ENCODE results near the gene EBI3. TPM values are rescaled to one million over a fixed set of nuclear protein-coding genes. Genes with fewer than 3 reads are reported as not detected.

Gene EBI3
- total RNA-seq, 1 experiment from 2014 or later, result 0.68 TPM

GRCh38 chr19:4224470-4224869 is 4.9 kb upstream of the EBI3 start:
- intact Hi-C loops (cut with micrococcal nuclease; ENCODE audit: unreplicated experiment), result no loop called here
- Mint-ChIP-seq H3K27ac (ENCODE audit: unreplicated experiment) (no peak overlapping the region), H3K4me1 (ENCODE audit: low read depth, unreplicated experiment) (no peaks in the 10 kb centered on the region), H3K27me3 (ENCODE audit: insufficient read depth, unreplicated experiment) (no peaks in the 10 kb centered on the region), H3K4me3 (ENCODE audit: unreplicated experiment) (no peak overlapping the region), H3K9me3 (ENCODE audit: unreplicated experiment) (no peaks in the 10 kb centered on the region), H3K36me3 (ENCODE audit: insufficient read depth, unreplicated experiment) (no peaks in the 10 kb centered on the region)
- peaks cover 7% of the 10 kb centered on the region for H3K4me1 ChIP-seq
- BruUV-seq (replicated peaks), result no TSS peak
- POLR2A ChIA-PET, result no interaction called here
- no peak for DNase-seq
- CTCF ChIA-PET, result no interaction called here
- TF ChIP-seq CTCF (IDR thresholded peaks at IDR 0.05; ENCODE audit: insufficient read depth in 1 of 2, low read depth in 1 of 2, low read length in 1 of 2, severe bottlenecking in 1 of 2, unreplicated experiment in 1 of 2), result no peak
- no peaks in the 10 kb centered on the region for H3K36me3 ChIP-seq (ENCODE audit: control insufficient read depth, insufficient read depth, low read length)
- H3K9me3 ChIP-seq, result no peaks in the 10 kb centered on the region
- H3K4me3 ChIP-seq (ENCODE audit: low read depth, low read length), result no peak overlapping the region
- no peaks in the 10 kb centered on the region for H3K27me3 ChIP-seq (replicated peaks; ENCODE audit: control insufficient read depth, insufficient read depth, low read length)

- Mint-ChIP-seq H3K36me3 (ENCODE audit: insufficient read depth, unreplicated experiment) (no peaks in the 10 kb centered on the region), H3K9me3 (ENCODE audit: unreplicated experiment) (no peaks in the 10 kb centered on the region), H3K4me3 (ENCODE audit: unreplicated experiment) (no peak overlapping the region), H3K27me3 (ENCODE audit: insufficient read depth, unreplicated experiment) (no peaks in the 10 kb centered on the region), H3K4me1 (ENCODE audit: low read depth, unreplicated experiment) (no peaks in the 10 kb centered on the region), H3K27ac (ENCODE audit: unreplicated experiment) (no peak overlapping the region)
- POLR2A ChIA-PET, result no interaction called here
- peaks cover 11% of the 10 kb centered on the region for H3K4me1 ChIP-seq
- no peaks in the 10 kb centered on the region for H3K27me3 ChIP-seq (replicated peaks; ENCODE audit: control insufficient read depth, insufficient read depth, low read length)
- no peaks in the 10 kb centered on the region for H3K36me3 ChIP-seq (ENCODE audit: control insufficient read depth, insufficient read depth, low read length)
- H3K4me3 ChIP-seq (ENCODE audit: low read depth, low read length), result no peak overlapping the region
- intact Hi-C loops (cut with micrococcal nuclease; ENCODE audit: unreplicated experiment), result no loop called here
- no peak for TF ChIP-seq CTCF (IDR thresholded peaks at IDR 0.05; ENCODE audit: insufficient read depth in 1 of 2, low read depth in 1 of 2, low read length in 1 of 2, severe bottlenecking in 1 of 2, unreplicated experiment in 1 of 2)
- CTCF ChIA-PET, result no interaction called here
- no peak for DNase-seq
- no peaks in the 10 kb centered on the region for H3K9me3 ChIP-seq
- BruUV-seq (replicated peaks), result no TSS peak
These were observed 3.4 kb upstream of the EBI3 start for GRCh38 chr19:4225885-4226284.

GRCh38 chr19:4227771-4228170 is 1.6 kb upstream of the EBI3 start:
- Histone ChIP-seq H3K4me1 (peaks cover 11% of the 10 kb centered on the region), H3K36me3 (ENCODE audit: control insufficient read depth, insufficient read depth, low read length) (no peaks in the 10 kb centered on the region), H3K27me3 (replicated peaks; ENCODE audit: control insufficient read depth, insufficient read depth, low read length) (no peaks in the 10 kb centered on the region), H3K4me3 (ENCODE audit: low read depth, low read length) (no peak overlapping the region), H3K9me3 (no peaks in the 10 kb centered on the region)
- intact Hi-C loops (cut with micrococcal nuclease; ENCODE audit: unreplicated experiment), result no loop called here
- H3K36me3 Mint-ChIP-seq (ENCODE audit: insufficient read depth, unreplicated experiment), result no peaks in the 10 kb centered on the region
- POLR2A ChIA-PET, result no interaction called here
- H3K27me3 Mint-ChIP-seq (ENCODE audit: insufficient read depth, unreplicated experiment), result no peaks in the 10 kb centered on the region
- DNase-seq, result no peak
- CTCF ChIA-PET, result no interaction called here
- no peak for TF ChIP-seq CTCF (IDR thresholded peaks at IDR 0.05; ENCODE audit: insufficient read depth in 1 of 2, low read depth in 1 of 2, low read length in 1 of 2, severe bottlenecking in 1 of 2, unreplicated experiment in 1 of 2)
- no TSS peak for BruUV-seq (replicated peaks)
- H3K4me1 Mint-ChIP-seq (ENCODE audit: low read depth, unreplicated experiment), result no peaks in the 10 kb centered on the region
- H3K9me3 Mint-ChIP-seq (ENCODE audit: unreplicated experiment), result no peaks in the 10 kb centered on the region
- H3K4me3 Mint-ChIP-seq (ENCODE audit: unreplicated experiment), result no peak overlapping the region
- H3K27ac Mint-ChIP-seq (ENCODE audit: unreplicated experiment), result no peak overlapping the region

All from Caco-2 (cell line).